IPS-15b (cell line): ENCODE measurements around the gene ZBTB37.
"Not testable (repeated sequence)": the region's sequence is repeated elsewhere in the genome, so short reads cannot be mapped to it uniquely, and the experiment has no call there.

Experiments
- H3K27me3 ChIP-seq: one replicate; pipeline ENCODE4 v1.6.1; 2013; ENCODE audit warnings: low read length; ENCODE audit not compliant: control insufficient read depth, insufficient read depth
- H3K36me3 ChIP-seq: one replicate; pipeline ENCODE4 v1.6.1; 2013; ENCODE audit warnings: low read length; ENCODE audit not compliant: control insufficient read depth, insufficient read depth
- H3K4me1 ChIP-seq: one replicate; pipeline ENCODE4 v1.6.1; 2013; ENCODE audit warnings: mild to moderate bottlenecking, low read length; ENCODE audit not compliant: control insufficient read depth, insufficient read depth
- H3K4me3 ChIP-seq: one replicate; pipeline ENCODE4 v1.5.1; 2013; ENCODE audit warnings: low read depth, low read length
- H3K9ac ChIP-seq: one replicate; pipeline ENCODE4 v1.6.1; 2013; ENCODE audit warnings: low read depth, mild to moderate bottlenecking, low read length
- H3K9me3 ChIP-seq: one replicate; pipeline ENCODE4 v1.6.1; 2013; ENCODE audit warnings: mild to moderate bottlenecking, low read length; ENCODE audit not compliant: control insufficient read depth, insufficient read depth

The ZBTB37 gene

GRCh38 chr1:173857363-173857917 is 10.7 kb upstream of the ZBTB37 start:
- Histone ChIP-seq H3K9me3 (no peaks in the 10 kb centered on the region), H3K36me3 (peaks cover 2% of the 10 kb centered on the region), H3K27me3 (no peaks in the 10 kb centered on the region), H3K9ac (no peak overlapping the region), H3K4me3 (no peak overlapping the region), H3K4me1 (peaks cover 9% of the 10 kb centered on the region)

- H3K9ac ChIP-seq, H3K4me3 ChIP-seq, H3K4me1 ChIP-seq, H3K27me3 ChIP-seq, H3K9me3 ChIP-seq: not testable (repeated sequence)
- H3K36me3 ChIP-seq, result peaks cover 18% of the 10 kb centered on the region
Observed at GRCh38 chr1:173859547-173859946, 8.6 kb upstream of the ZBTB37 start.

- H3K9me3 ChIP-seq, result no peaks in the 10 kb centered on the region
- no peak overlapping the region for H3K9ac ChIP-seq
- H3K4me1 ChIP-seq, result no peaks in the 10 kb centered on the region
- no peak overlapping the region for H3K4me3 ChIP-seq
- H3K27me3 ChIP-seq, result no peaks in the 10 kb centered on the region
- H3K36me3 ChIP-seq, result peaks cover 23% of the 10 kb centered on the region
Observed at GRCh38 chr1:173860065-173860464, 8.1 kb upstream of the ZBTB37 start.

GRCh38 chr1:173861731-173862145 is 6.4 kb upstream of the ZBTB37 start:
- H3K4me1 ChIP-seq, result peaks cover 3% of the 10 kb centered on the region
- no peak overlapping the region for H3K9ac ChIP-seq
- H3K36me3 ChIP-seq, result peaks cover 39% of the 10 kb centered on the region
- H3K4me3 ChIP-seq, result no peak overlapping the region
- H3K9me3 ChIP-seq, result no peaks in the 10 kb centered on the region
- H3K27me3 ChIP-seq, result no peaks in the 10 kb centered on the region

GRCh38 chr1:173862146-173862768 is 5.9 kb upstream of the ZBTB37 start:
- H3K9ac ChIP-seq, H3K27me3 ChIP-seq, H3K4me3 ChIP-seq, H3K4me1 ChIP-seq, H3K9me3 ChIP-seq: not testable (repeated sequence)
- H3K36me3 ChIP-seq, result peaks cover 44% of the 10 kb centered on the region

- H3K9me3 ChIP-seq, result no peaks in the 10 kb centered on the region
- H3K27me3 ChIP-seq, result no peaks in the 10 kb centered on the region
- H3K4me1 ChIP-seq, result peaks cover 3% of the 10 kb centered on the region
- peaks cover 41% of the 10 kb centered on the region for H3K36me3 ChIP-seq
- no peak overlapping the region for H3K9ac ChIP-seq
- H3K4me3 ChIP-seq, result no peak overlapping the region
Observed at GRCh38 chr1:173862769-173863223, 5.4 kb upstream of the ZBTB37 start.

GRCh38 chr1:173863224-173864161 is 4.7 kb upstream of the ZBTB37 start:
- Histone ChIP-seq H3K27me3 (no peaks in the 10 kb centered on the region), H3K4me3 (no peak overlapping the region), H3K36me3 (peaks cover 41% of the 10 kb centered on the region), H3K9me3 (no peaks in the 10 kb centered on the region), H3K4me1 (peaks cover 3% of the 10 kb centered on the region), H3K9ac (no peak overlapping the region)

GRCh38 chr1:173864179-173864867 is 3.9 kb upstream of the ZBTB37 start:
- Histone ChIP-seq H3K36me3 (peaks cover 41% of the 10 kb centered on the region), H3K27me3 (no peaks in the 10 kb centered on the region), H3K9ac (peak overlapping the region; percentile 99), H3K4me3 (peak overlapping the region; percentile 99), H3K9me3 (no peaks in the 10 kb centered on the region), H3K4me1 (peaks cover 3% of the 10 kb centered on the region)

- Histone ChIP-seq H3K36me3 (peaks cover 47% of the 10 kb centered on the region), H3K9ac (peak overlapping the region; percentile 99), H3K4me1 (peaks cover 3% of the 10 kb centered on the region), H3K27me3 (no peaks in the 10 kb centered on the region), H3K4me3 (peak overlapping the region; percentile 99), H3K9me3 (no peaks in the 10 kb centered on the region)
Observed at GRCh38 chr1:173865468-173866164, 2.6 kb upstream of the ZBTB37 start.

- H3K9ac ChIP-seq, result peak overlapping the region; percentile 99
- peak overlapping the region; percentile 99 for H3K4me3 ChIP-seq
- peaks cover 3% of the 10 kb centered on the region for H3K4me1 ChIP-seq
- H3K27me3 ChIP-seq, result no peaks in the 10 kb centered on the region
- H3K36me3 ChIP-seq, result peaks cover 49% of the 10 kb centered on the region
- no peaks in the 10 kb centered on the region for H3K9me3 ChIP-seq
Observed at GRCh38 chr1:173866413-173867115, 1.6 kb upstream of the ZBTB37 start.
